Neural progenitor cell (in vitro differentiated cells): ENCODE results near the gene MORN5. TPM values are rescaled to one million over a fixed set of nuclear protein-coding genes. Genes with fewer than 3 reads are reported as not detected.

Experiments
- DNase-seq: peaks from one replicate; pipeline ENCODE4 v3.0.0-alpha.2; 2016; ENCODE audit warnings: low spot score
- H2AFZ ChIP-seq: fragments of 200-600 bp; sonication (generic); replicated peaks from 2 replicates; pipeline ENCODE4 v1.6.1; 2016; ENCODE audit warnings: antibody characterized with exemption
- H3F3A ChIP-seq: fragments of 200-600 bp; sonication (generic); 2 replicates; pipeline ENCODE4 v1.6.1; 2016; ENCODE audit warnings: antibody characterized with exemption, low read depth
- H3K27ac ChIP-seq: fragments of 200-600 bp; sonication (generic); 2 replicates; pipeline ENCODE4 v1.5.1; 2016; ENCODE audit warnings: mild to moderate bottlenecking
- H3K27me3 ChIP-seq: fragments of 200-600 bp; sonication (generic); 2 replicates; pipeline ENCODE4 v1.6.1; 2016; ENCODE audit warnings: mild to moderate bottlenecking, moderate library complexity
- H3K36me3 ChIP-seq: fragments of 200-600 bp; sonication (generic); 2 replicates; pipeline ENCODE4 v1.5.1; 2016
- H3K4me1 ChIP-seq: fragments of 200-600 bp; sonication (generic); 2 replicates; pipeline ENCODE4 v1.6.1; 2016; ENCODE audit warnings: mixed run types
- H3K4me2 ChIP-seq: fragments of 200-600 bp; sonication (generic); 2 replicates; pipeline ENCODE4 v1.6.1; 2016
- H3K4me3 ChIP-seq: fragments of 200-600 bp; sonication (generic); 2 replicates; pipeline ENCODE4 v1.5.1; 2016
- H3K79me2 ChIP-seq: fragments of 200-600 bp; sonication (generic); 2 replicates; pipeline ENCODE4 v1.6.1; 2016; ENCODE audit warnings: low read depth
- H3K9ac ChIP-seq: fragments of 200-600 bp; sonication (generic); 2 replicates; pipeline ENCODE4 v1.6.1; 2016
- H3K9me3 ChIP-seq: fragments of 200-600 bp; sonication (generic); 2 replicates; pipeline ENCODE4 v1.5.1; 2016; ENCODE audit warnings: low read depth
- H4K20me1 ChIP-seq: fragments of 200-600 bp; sonication (generic); 2 replicates; pipeline ENCODE4 v1.6.1; 2016; ENCODE audit warnings: low read depth
- H3K27ac Mint-ChIP-seq: 3 replicates; pipeline ENCODE4 v1.8.0; 2021; ENCODE audit warnings: mixed read lengths
- H3K27me3 Mint-ChIP-seq: 2 replicates; pipeline ENCODE4 v1.8.0; 2022; ENCODE audit warnings: low read depth, mild to moderate bottlenecking, inconsistent platforms, moderate library complexity, mixed read lengths; ENCODE audit not compliant: insufficient read depth
- H3K36me3 Mint-ChIP-seq: 3 replicates; pipeline ENCODE4 v1.8.0; 2021; ENCODE audit warnings: mixed read lengths
- H3K4me1 Mint-ChIP-seq: 3 replicates; pipeline ENCODE4 v1.8.0; 2021; ENCODE audit warnings: mixed read lengths
- H3K4me3 Mint-ChIP-seq: 3 replicates; pipeline ENCODE4 v1.8.0; 2021; ENCODE audit warnings: mild to moderate bottlenecking, moderate library complexity, mixed read lengths
- H3K9me3 Mint-ChIP-seq: 3 replicates; pipeline ENCODE4 v1.8.0; 2020; ENCODE audit warnings: mixed read lengths
- CTCF ChIP-seq: fragments of 200-600 bp; sonication (generic); IDR thresholded peaks from 2 replicates; pipeline ENCODE4 v1.5.1; 2017; ENCODE audit warnings: antibody characterized with exemption, mild to moderate bottlenecking
- EZH2 ChIP-seq: fragments of 200-600 bp; sonication (generic); IDR thresholded peaks from 2 replicates; pipeline ENCODE4 v1.6.1; 2017; ENCODE audit warnings: antibody characterized with exemption, mild to moderate bottlenecking, moderate library complexity
- EZH2phosphoT487 ChIP-seq: fragments of 200-600 bp; sonication (generic); IDR thresholded peaks from 2 replicates; pipeline ENCODE4 v1.6.1; 2017; ENCODE audit warnings: antibody characterized with exemption
- total RNA-seq: library from RNA; depleted of rRNA; stranded (reverse); fragments of >200 nt; gene quantifications from 2 replicates; pipeline ENCODE4 v1.2.3, GENCODE V29; 2015; ENCODE audit warnings: low replicate concordance

The MORN5 gene
- total RNA-seq, 1 donor from 2014 or later: 3.7 TPM

DNA sequence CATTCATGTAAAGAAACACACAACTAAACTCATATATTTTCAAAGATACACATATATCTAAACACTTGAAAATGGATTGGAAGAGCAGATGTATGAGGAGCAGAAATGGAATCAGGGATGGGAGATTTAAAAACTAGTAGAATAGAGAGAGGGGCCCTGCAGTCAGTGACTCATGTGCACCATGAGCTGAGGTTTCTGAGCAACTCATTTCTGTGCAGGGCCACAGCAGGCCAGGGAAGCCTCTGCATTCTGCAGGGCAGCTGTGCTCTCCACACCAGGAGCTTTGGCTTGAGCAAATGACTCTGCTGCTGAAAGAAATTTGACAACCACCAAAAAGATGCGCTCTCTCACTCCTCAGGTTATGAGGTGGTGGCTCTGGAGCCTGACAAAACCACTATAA is 41.9 kb downstream of the MORN5 start:
- no peaks in the 10 kb centered on the region for H3K36me3 Mint-ChIP-seq
- Histone ChIP-seq H3K9me3 (no peaks in the 10 kb centered on the region), H3K4me1 (peaks cover 12% of the 10 kb centered on the region), H2AFZ (no peak overlapping the region), H3K36me3 (no peaks in the 10 kb centered on the region), H3K79me2 (no peaks in the 10 kb centered on the region), H3F3A (no peaks in the 10 kb centered on the region), H3K4me3 (no peak overlapping the region), H3K27ac (no peak overlapping the region), H4K20me1 (no peaks in the 10 kb centered on the region), H3K9ac (no peak overlapping the region), H3K4me2 (no peak overlapping the region), H3K27me3 (peaks cover 6% of the 10 kb centered on the region)
- no peak for DNase-seq
- H3K27me3 Mint-ChIP-seq: peaks cover 7% of the 10 kb centered on the region
- TF ChIP-seq CTCF (no peak), EZH2 (no peak), EZH2phosphoT487 (no peak)
- H3K9me3 Mint-ChIP-seq: no peaks in the 10 kb centered on the region
- no peaks in the 10 kb centered on the region for H3K4me1 Mint-ChIP-seq
- no peak overlapping the region for H3K27ac Mint-ChIP-seq
- no peak overlapping the region for H3K4me3 Mint-ChIP-seq

DNA sequence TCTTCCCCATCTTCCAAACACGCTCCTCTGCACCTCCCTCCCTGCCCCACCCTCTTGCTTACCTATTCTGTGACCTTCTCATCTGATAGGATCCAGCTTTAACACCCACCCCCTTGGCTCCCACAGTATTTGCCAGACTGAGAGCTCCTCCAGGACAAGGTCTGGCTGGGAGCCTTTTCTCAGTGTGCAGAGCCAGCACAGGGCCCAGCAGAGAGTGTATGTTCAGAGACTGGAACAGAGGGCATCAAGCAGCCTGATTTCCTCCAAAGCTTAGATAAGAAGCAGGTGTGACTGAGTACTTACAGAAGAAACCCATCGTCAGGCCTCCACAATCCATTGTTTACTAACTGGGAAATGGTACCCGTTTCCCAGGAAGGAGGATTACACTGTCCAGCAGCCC is 42.4 kb downstream of the MORN5 start:
- Histone ChIP-seq H3K27me3 (peaks cover 10% of the 10 kb centered on the region), H3K36me3 (no peaks in the 10 kb centered on the region), H3K4me1 (peaks cover 12% of the 10 kb centered on the region), H3K9me3 (no peaks in the 10 kb centered on the region), H3K4me2 (no peak overlapping the region), H2AFZ (no peak overlapping the region), H3K79me2 (no peaks in the 10 kb centered on the region), H3K27ac (no peak overlapping the region), H4K20me1 (no peaks in the 10 kb centered on the region), H3K9ac (no peak overlapping the region), H3K4me3 (no peak overlapping the region), H3F3A (no peaks in the 10 kb centered on the region)
- Mint-ChIP-seq H3K27me3 (peaks cover 12% of the 10 kb centered on the region), H3K4me1 (no peaks in the 10 kb centered on the region), H3K4me3 (no peak overlapping the region), H3K9me3 (no peaks in the 10 kb centered on the region), H3K36me3 (no peaks in the 10 kb centered on the region), H3K27ac (no peak overlapping the region)
- TF ChIP-seq EZH2phosphoT487 (no peak), CTCF (no peak), EZH2 (no peak)
- DNase-seq: no peak

DNA sequence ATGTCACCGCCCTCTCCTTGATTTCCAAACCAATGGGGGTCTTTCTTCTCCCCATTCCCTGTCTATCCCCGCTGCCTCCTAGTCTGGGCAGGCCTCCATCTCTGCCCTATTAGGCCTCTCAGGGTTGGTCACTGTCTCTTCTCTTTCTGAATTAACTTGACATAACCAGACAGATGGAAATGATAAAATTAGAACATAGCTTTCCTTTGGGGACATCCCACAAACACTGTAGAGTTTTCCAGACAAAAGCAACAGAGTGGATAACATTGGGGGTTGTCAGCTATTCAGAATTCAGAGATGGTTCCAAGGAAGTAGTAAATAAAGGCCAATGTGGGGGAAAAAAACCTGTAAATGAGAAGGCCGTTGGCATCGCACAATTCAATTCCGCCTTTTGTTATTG is 44.3 kb downstream of the MORN5 start:
- peak overlapping the region; percentile 46 for H3K27ac Mint-ChIP-seq

More for the DNA sequence above, 44.3 kb downstream of the MORN5 start:
- no peaks in the 10 kb centered on the region for H4K20me1 ChIP-seq
- no peaks in the 10 kb centered on the region for H3K4me1 ChIP-seq
- H3K9me3 ChIP-seq: no peaks in the 10 kb centered on the region
- no peaks in the 10 kb centered on the region for H3K79me2 ChIP-seq
- H2AFZ ChIP-seq: no peak overlapping the region
- H3K36me3 ChIP-seq: no peaks in the 10 kb centered on the region
- peaks cover 24% of the 10 kb centered on the region for H3K27me3 ChIP-seq
- no peaks in the 10 kb centered on the region for H3F3A ChIP-seq
- H3K4me2 ChIP-seq: no peak overlapping the region
- no peaks in the 10 kb centered on the region for H3K36me3 Mint-ChIP-seq
- H3K27me3 Mint-ChIP-seq: peaks cover 18% of the 10 kb centered on the region
- peaks cover 6% of the 10 kb centered on the region for H3K4me1 Mint-ChIP-seq
- H3K27ac ChIP-seq: no peak overlapping the region
- H3K9ac ChIP-seq: no peak overlapping the region
- H3K4me3 ChIP-seq: no peak overlapping the region
- H3K4me3 Mint-ChIP-seq: no peak overlapping the region
- TF ChIP-seq EZH2phosphoT487 (no peak), EZH2 (no peak), CTCF (no peak)
- H3K9me3 Mint-ChIP-seq: peaks cover 3% of the 10 kb centered on the region
- DNase-seq: no peak
